Activated T-helper 1 cell treated with Interleukin-2 at 50 U/mL for 16 hours (primary cell): ENCODE measurements around the gene PARD3B.

Experiments used
- DNase-seq: peaks from one replicate; pipeline ENCODE4 v3.0.0-alpha.2; 2020; ENCODE audit warnings: low read depth

Gene PARD3B

GRCh38 chr2:204696124-204696523 is 150.8 kb downstream of the PARD3B start:
- no peak for DNase-seq

- DNase-seq: no peak
Observed at GRCh38 chr2:204705243-204705932, 160.1 kb downstream of the PARD3B start.

- no peak for DNase-seq
Observed at GRCh38 chr2:204706939-204707338, 161.7 kb downstream of the PARD3B start.

GRCh38 chr2:204713211-204713610 is 167.9 kb downstream of the PARD3B start:
- no peak for DNase-seq

GRCh38 chr2:204715361-204715760 is 170.1 kb downstream of the PARD3B start:
- no peak for DNase-seq

GRCh38 chr2:204717591-204717990 is 172.3 kb downstream of the PARD3B start:
- no peak for DNase-seq

- DNase-seq: no peak
Observed at GRCh38 chr2:204718607-204719006, 173.3 kb downstream of the PARD3B start.

- no peak for DNase-seq
Observed at GRCh38 chr2:204720874-204721273, 175.6 kb downstream of the PARD3B start.

GRCh38 chr2:204722207-204722606 is 176.9 kb downstream of the PARD3B start:
- no peak for DNase-seq

GRCh38 chr2:204722691-204723090 is 177.4 kb downstream of the PARD3B start:
- no peak for DNase-seq

GRCh38 chr2:204725693-204726360 is 180.6 kb downstream of the PARD3B start:
- no peak for DNase-seq

- no peak for DNase-seq
Observed at GRCh38 chr2:204726831-204727230, 181.6 kb downstream of the PARD3B start.

- no peak for DNase-seq
Observed at GRCh38 chr2:204727368-204727767, 182.1 kb downstream of the PARD3B start.

- DNase-seq: no peak
Observed at GRCh38 chr2:204730603-204731002, 185.3 kb downstream of the PARD3B start.

- no peak for DNase-seq
Observed at GRCh38 chr2:204732019-204732418, 186.7 kb downstream of the PARD3B start.

- no peak for DNase-seq
Observed at GRCh38 chr2:204737296-204737695, 192.0 kb downstream of the PARD3B start.

- DNase-seq: no peak
Observed at GRCh38 chr2:204738721-204739120, 193.4 kb downstream of the PARD3B start.

GRCh38 chr2:204743393-204743960 is 198.2 kb downstream of the PARD3B start:
- DNase-seq: no peak

GRCh38 chr2:204744506-204744905 is 199.2 kb downstream of the PARD3B start:
- DNase-seq: no peak

GRCh38 chr2:204748286-204748685 is 203.0 kb downstream of the PARD3B start:
- DNase-seq: no peak

GRCh38 chr2:204749319-204749718 is 204.0 kb downstream of the PARD3B start:
- DNase-seq: no peak

GRCh38 chr2:204750389-204750788 is 205.1 kb downstream of the PARD3B start:
- no peak for DNase-seq

- DNase-seq: no peak
Observed at GRCh38 chr2:204751472-204751871, 206.2 kb downstream of the PARD3B start.
